IMR-90 (cell line): ENCODE results near the gene CRTC1. TPM values are rescaled to one million over a fixed set of nuclear protein-coding genes. Genes with fewer than 3 reads are reported as not detected.

Experiments
- ATAC-seq: fragments of 200-7000 bp; cut with Tn5 transposase; 2 replicates; pipeline ENCODE4 v1.9.1; 2020; ENCODE audit warnings: low read depth, mild to moderate bottlenecking, moderate library complexity
- BruUV-seq: library from RNA; stranded (reverse); fragments of 400-500 nt; replicated peaks from 2 replicates; lab custom pipeline; 2021; lab: Mats Ljungman, UMichigan
- CTCF ChIA-PET: fragments of 300-600 bp; formaldehyde crosslinking; extraction: SDS; loops from one replicate; lab custom pipeline; 2021; ENCODE audit warnings: antibody characterized with exemption; lab: Yijun Ruan, JAX
- POLR2A ChIA-PET: fragments of 300-600 bp; sonication (Branson Sonifier 250); formaldehyde crosslinking; loops from one replicate; lab custom pipeline; 2022; ENCODE audit warnings: antibody characterized with exemption; ENCODE audit not compliant: unreplicated experiment; lab: Charles Lee
- DNase-seq: peaks from one replicate; pipeline ENCODE4 v3.0.0; 2013
- H2AFZ ChIP-seq: replicated peaks from 2 replicates; pipeline ENCODE3; 2013; ENCODE audit warnings: low read length, mild to moderate bottlenecking; ENCODE audit not compliant: poor library complexity
- H2AK5ac ChIP-seq: 2 replicates; pipeline ENCODE4 v1.6.1; 2013; ENCODE audit warnings: low read depth, low read length, inconsistent platforms
- H2AK9ac ChIP-seq: replicated peaks from 2 replicates; pipeline ENCODE3; 2013; ENCODE audit warnings: mild to moderate bottlenecking, low read depth, low read length, moderate library complexity; ENCODE audit not compliant: poor library complexity
- H2BK120ac ChIP-seq: 2 replicates; pipeline ENCODE4 v1.6.1; 2013; ENCODE audit warnings: low read depth, low read length, inconsistent platforms
- H2BK15ac ChIP-seq: 3 replicates; pipeline ENCODE4 v1.6.1; 2013; ENCODE audit warnings: low read depth, low read length, inconsistent platforms
- H2BK20ac ChIP-seq: 2 replicates; pipeline ENCODE4 v1.6.1; 2013; ENCODE audit warnings: low read depth, mild to moderate bottlenecking, inconsistent platforms, low read length, moderate library complexity
- H2BK5ac ChIP-seq: 2 replicates; pipeline ENCODE4 v1.6.1; 2013; ENCODE audit warnings: mild to moderate bottlenecking, low read depth, low read length, inconsistent platforms; ENCODE audit not compliant: poor library complexity, severe bottlenecking
- H3K14ac ChIP-seq: replicated peaks from 2 replicates; pipeline ENCODE4 v1.6.1; 2013; ENCODE audit warnings: low read depth, low read length, inconsistent platforms
- H3K18ac ChIP-seq: 2 replicates; pipeline ENCODE4 v1.6.1; 2013; ENCODE audit warnings: low read depth, low read length, control low read depth
- H3K23ac ChIP-seq: 2 replicates; pipeline ENCODE4 v1.6.1; 2013; ENCODE audit warnings: low read depth, low read length, inconsistent platforms
- H3K27ac ChIP-seq: 2 replicates; pipeline ENCODE4 v1.5.1; 2013; ENCODE audit warnings: mild to moderate bottlenecking, control low read depth, low read length; ENCODE audit not compliant: insufficient read depth
- H3K27me3 ChIP-seq: 2 replicates; pipeline ENCODE4 v1.6.1; 2013; ENCODE audit warnings: low read length; ENCODE audit not compliant: control insufficient read depth, insufficient read depth
- H3K36me3 ChIP-seq: 2 replicates; pipeline ENCODE4 v1.6.1; 2013; ENCODE audit warnings: low read length, mixed read lengths; ENCODE audit not compliant: control insufficient read depth, insufficient read depth
- H3K4ac ChIP-seq: 2 replicates; pipeline ENCODE4 v1.6.1; 2013; ENCODE audit warnings: low read depth, low read length, inconsistent platforms
- H3K4me1 ChIP-seq: 2 replicates; pipeline ENCODE4 v1.6.1; 2013; ENCODE audit warnings: low read length, mixed read lengths; ENCODE audit not compliant: control insufficient read depth, insufficient read depth
- H3K4me2 ChIP-seq: 2 replicates; pipeline ENCODE4 v1.6.1; 2013; ENCODE audit warnings: low read depth, mild to moderate bottlenecking, control low read depth, low read length, moderate library complexity
- H3K4me3 ChIP-seq: 2 replicates; pipeline ENCODE4 v1.5.1; 2013; ENCODE audit warnings: low read depth, mild to moderate bottlenecking, control low read depth, low read length, moderate library complexity; ENCODE audit not compliant: insufficient read depth
- H3K56ac ChIP-seq: 2 replicates; pipeline ENCODE4 v1.6.1; 2013; ENCODE audit warnings: low read length, inconsistent platforms; ENCODE audit not compliant: insufficient read depth; ENCODE audit errors: extremely low read depth
- H3K79me1 ChIP-seq, 2 experiments: 2 replicates each; pipeline ENCODE4 v1.6.1; 2013; ENCODE audit warnings: low read length in 2 of 2, inconsistent platforms in 1 of 2, low read depth in 1 of 2
- H3K9ac ChIP-seq: 2 replicates; pipeline ENCODE4 v1.6.1; 2013; ENCODE audit warnings: low read depth, low read length, control low read depth
- H3K9me1 ChIP-seq: 2 replicates; pipeline ENCODE4 v1.6.1; 2013; ENCODE audit warnings: low read length, inconsistent platforms; ENCODE audit not compliant: insufficient read depth
- H3K9me3 ChIP-seq: 2 replicates; pipeline ENCODE4 v1.6.1; 2013; ENCODE audit warnings: low read length; ENCODE audit not compliant: control insufficient read depth, insufficient read depth
- H4K20me1 ChIP-seq: 2 replicates; pipeline ENCODE4 v1.6.1; 2013; ENCODE audit warnings: low read length, inconsistent platforms; ENCODE audit not compliant: insufficient read depth
- H4K5ac ChIP-seq: 2 replicates; pipeline ENCODE4 v1.6.1; 2013; ENCODE audit warnings: mild to moderate bottlenecking, low read depth, low read length, control low read depth
- H4K8ac ChIP-seq, 2 experiments: 2 replicates each; pipeline ENCODE4 v1.6.1; 2013; ENCODE audit warnings: low read depth in 2 of 2, low read length in 2 of 2, control low read depth in 1 of 2, inconsistent platforms in 1 of 2
- H4K91ac ChIP-seq: 2 replicates; pipeline ENCODE4 v1.6.1; 2013; ENCODE audit warnings: low read depth, low read length, inconsistent platforms; ENCODE audit not compliant: insufficient read depth
- BHLHE40 ChIP-seq: fragments of 150-350 bp; IDR thresholded peaks from 2 replicates; pipeline ENCODE4 v1.6.1; 2016; ENCODE audit warnings: mild to moderate bottlenecking, low read depth, low read length
- CEBPB ChIP-seq: IDR thresholded peaks from 2 replicates; pipeline ENCODE4 v1.6.1; 2012; ENCODE audit warnings: low read depth, low read length, improper control_type of control experiment
- CHD1 ChIP-seq: IDR thresholded peaks from 2 replicates; pipeline ENCODE4 v1.6.1; 2012; ENCODE audit warnings: low read depth, low read length, improper control_type of control experiment
- FOS ChIP-seq: fragments of 150-350 bp; IDR thresholded peaks from 2 replicates; pipeline ENCODE4 v1.6.1; 2016; ENCODE audit warnings: low read depth, low read length
- MAFK ChIP-seq: IDR thresholded peaks from 2 replicates; pipeline ENCODE4 v1.6.1; 2012; ENCODE audit warnings: low read depth, low read length, improper control_type of control experiment
- MAZ ChIP-seq: IDR thresholded peaks from 2 replicates; pipeline ENCODE4 v1.6.1; 2012; ENCODE audit warnings: low read depth, mild to moderate bottlenecking, low read length, improper control_type of control experiment, moderate library complexity, borderline replicate concordance
- MXI1 ChIP-seq: IDR thresholded peaks from 2 replicates; pipeline ENCODE4 v1.6.1; 2012; ENCODE audit warnings: low read depth, mild to moderate bottlenecking, low read length, moderate library complexity, borderline replicate concordance
- NFE2L2 ChIP-seq: fragments of 150-350 bp; IDR thresholded peaks from 2 replicates; pipeline ENCODE4 v1.6.1; 2016; ENCODE audit warnings: low read depth, mild to moderate bottlenecking, low read length
- POLR2A ChIP-seq: IDR thresholded peaks from 2 replicates; pipeline ENCODE4 v1.6.1; 2012; ENCODE audit warnings: mild to moderate bottlenecking, low read depth, low read length
- RAD21 ChIP-seq: IDR thresholded peaks from 2 replicates; pipeline ENCODE4 v1.6.1; 2012; ENCODE audit warnings: low read length, improper control_type of control experiment
- RCOR1 ChIP-seq: IDR thresholded peaks from 2 replicates; pipeline ENCODE4 v1.6.1; 2012; ENCODE audit warnings: mild to moderate bottlenecking, low read length, improper control_type of control experiment; ENCODE audit not compliant: insufficient replicate concordance
- RFX5 ChIP-seq: IDR thresholded peaks from 2 replicates; pipeline ENCODE4 v1.8.0; 2012; ENCODE audit warnings: low read depth, mild to moderate bottlenecking, low read length, moderate library complexity
- SMC3 ChIP-seq: fragments of 150-350 bp; IDR thresholded peaks from 2 replicates; pipeline ENCODE4 v1.6.1; 2016; ENCODE audit warnings: low read depth, mild to moderate bottlenecking, antibody characterized with exemption, low read length, moderate library complexity
- WGBS, 2 experiments: methylation state at CpG; one replicate each; pipeline versions ENCODE4 v1.1.5 to v1.1.7; 2013; ENCODE audit warnings: missing lambda C conversion rate in 2 of 2; ENCODE audit not compliant: insufficient read length in 1 of 2; ENCODE audit errors: extremely low coverage in 2 of 2; 5-methylcytosine and 5-hydroxymethylcytosine counted together
- dilution Hi-C: fragments of 300-500 bp; cut with HindIII; formaldehyde crosslinking; loops from one replicate; pipeline ENCODE4 v1.14.3; 2018; ENCODE audit warnings: low sequenced_read_pairs; ENCODE audit not compliant: unreplicated experiment
- in situ Hi-C: fragments of 300-500 bp; cut with MboI; formaldehyde crosslinking; loops from 3 replicates; pipeline ENCODE4 v1.14.3; 2019; ENCODE audit warnings: low sequenced_read_pairs, inconsistent platforms, mixed read lengths
- intact Hi-C: fragments of 100-400 bp; cut with micrococcal nuclease; formaldehyde crosslinking; loops from 2 replicates; pipeline ENCODE4 v1.10.0; 2022
- polyA plus RNA-seq, 3 experiments: library from polyadenylated mRNA; depleted of rRNA; stranded (reverse); fragments of >200 nt; gene quantifications; 2 replicates each; pipeline ENCODE4 v1.2.3, GENCODE V29; 2012; ENCODE audit warnings: low replicate concordance in 1 of 3
- total RNA-seq: library from RNA; depleted of rRNA; stranded (reverse); fragments of >200 nt; gene quantifications from 2 replicates; pipeline ENCODE4 v1.2.3, GENCODE V29; 2012
- TF ChIP-seq, protein P1 (sequence below): fragments of 150-350 bp; IDR thresholded peaks from 2 replicates; pipeline ENCODE4 v1.6.1; 2017; ENCODE audit warnings: mild to moderate bottlenecking, antibody characterized with exemption, low read length, low read depth
- TF ChIP-seq, protein P2 (sequence below): fragments of 150-350 bp; IDR thresholded peaks from 2 replicates; pipeline ENCODE4 v1.6.1; 2016; ENCODE audit warnings: low read depth, mild to moderate bottlenecking, low read length, moderate library complexity, borderline replicate concordance
- TF ChIP-seq, protein P3 (sequence below): conservative IDR thresholded peaks from 2 replicates; pipeline ENCODE4 v1.5.1; 2012; ENCODE audit warnings: mild to moderate bottlenecking, low read depth, low read length, improper control_type of control experiment

Gene CRTC1
- total and polyA plus RNA-seq, 2 of the 4 experiments (the other 2 are of a cell fraction), result 0.18 to 5.7 TPM

DNA sequence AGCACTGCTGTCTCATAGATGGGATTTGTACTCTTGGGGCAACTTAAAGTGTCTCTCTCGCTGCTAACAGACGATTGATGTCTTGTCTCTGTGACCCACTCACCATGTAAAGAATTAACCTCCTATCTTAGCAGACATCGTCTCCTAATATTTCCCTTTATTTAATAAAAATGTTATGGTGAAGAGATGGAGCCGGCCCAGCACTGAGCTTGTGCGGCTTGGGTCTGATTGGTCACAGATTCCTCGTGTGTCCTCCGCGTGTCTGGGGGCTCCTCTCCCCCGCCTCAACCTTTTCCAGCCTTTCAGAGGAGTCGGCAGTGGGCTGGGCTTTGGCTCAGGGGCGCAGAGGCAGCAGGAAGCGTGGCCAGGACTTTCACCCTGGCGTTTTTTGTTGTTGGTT lies 13.2 kb upstream of the CRTC1 start:
- H3K9me3 ChIP-seq, result 0 out of 2 replicates have a peak, but pooled peaks cover 2% of the 10 kb centered on the region
- H2AFZ ChIP-seq, result no peak overlapping the region
- peaks cover 13% of the 10 kb centered on the region for H3K4me1 ChIP-seq
- intact Hi-C loops (loop anchor here (10.0 kb wide), 2 partner anchors 174 to 216 kb away; no protein-coding TSS in a partner anchor), in situ Hi-C loops (no loop called here), dilution Hi-C loops (no loop called here)
- H3K56ac ChIP-seq, result no peak overlapping the region
- no peaks in the 10 kb centered on the region for H3K9me1 ChIP-seq
- H3K36me3 ChIP-seq, result peaks cover 21% of the 10 kb centered on the region
- no peak overlapping the region for H3K4me2 ChIP-seq
- peaks cover 3% of the 10 kb centered on the region; the same call in 1 of the 2 replicates for H4K20me1 ChIP-seq
- H3K9ac ChIP-seq, result no peak overlapping the region
- H2AK5ac ChIP-seq, result no peak overlapping the region
- no peak overlapping the region for H3K18ac ChIP-seq
- H4K8ac ChIP-seq, result no peak overlapping the region
- no peak overlapping the region for H4K91ac ChIP-seq
- no peak overlapping the region for H2BK15ac ChIP-seq
- H2AK9ac ChIP-seq, result peak overlapping the region; percentile 44
- no TSS peak for BruUV-seq
- 60% methylated on average over 1 of the region's 13 CpGs; no CpG with 5 or more reads in 1 of the 2 experiments for WGBS, 2 experiments
- peaks cover 0 to 5% of the 10 kb centered on the region in 2 experiments; a peak in 2 of 4 replicates for H3K79me1 ChIP-seq
- ChIA-PET CTCF (no interaction called here), POLR2A (no interaction called here)
- no peak for TF ChIP-seq BHLHE40
- TF ChIP-seq MAZ, result no peak
- no peak for TF ChIP-seq RFX5
- TF ChIP-seq, protein P1, sequence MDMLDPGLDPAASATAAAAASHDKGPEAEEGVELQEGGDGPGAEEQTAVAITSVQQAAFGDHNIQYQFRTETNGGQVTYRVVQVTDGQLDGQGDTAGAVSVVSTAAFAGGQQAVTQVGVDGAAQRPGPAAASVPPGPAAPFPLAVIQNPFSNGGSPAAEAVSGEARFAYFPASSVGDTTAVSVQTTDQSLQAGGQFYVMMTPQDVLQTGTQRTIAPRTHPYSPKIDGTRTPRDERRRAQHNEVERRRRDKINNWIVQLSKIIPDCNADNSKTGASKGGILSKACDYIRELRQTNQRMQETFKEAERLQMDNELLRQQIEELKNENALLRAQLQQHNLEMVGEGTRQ, result no peak
- no peak for TF ChIP-seq POLR2A
- no peak for TF ChIP-seq MAFK
- no peak for TF ChIP-seq CEBPB
- no peak for TF ChIP-seq SMC3
- no peak for TF ChIP-seq FOS
- TF ChIP-seq, protein P2, sequence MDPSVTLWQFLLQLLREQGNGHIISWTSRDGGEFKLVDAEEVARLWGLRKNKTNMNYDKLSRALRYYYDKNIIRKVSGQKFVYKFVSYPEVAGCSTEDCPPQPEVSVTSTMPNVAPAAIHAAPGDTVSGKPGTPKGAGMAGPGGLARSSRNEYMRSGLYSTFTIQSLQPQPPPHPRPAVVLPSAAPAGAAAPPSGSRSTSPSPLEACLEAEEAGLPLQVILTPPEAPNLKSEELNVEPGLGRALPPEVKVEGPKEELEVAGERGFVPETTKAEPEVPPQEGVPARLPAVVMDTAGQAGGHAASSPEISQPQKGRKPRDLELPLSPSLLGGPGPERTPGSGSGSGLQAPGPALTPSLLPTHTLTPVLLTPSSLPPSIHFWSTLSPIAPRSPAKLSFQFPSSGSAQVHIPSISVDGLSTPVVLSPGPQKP, result no peak
- no peak for TF ChIP-seq NFE2L2
- TF ChIP-seq CHD1, result no peak
- no peak for TF ChIP-seq RAD21
- no peak for TF ChIP-seq RCOR1
- no peak for TF ChIP-seq MXI1
- TF ChIP-seq, protein P3, sequence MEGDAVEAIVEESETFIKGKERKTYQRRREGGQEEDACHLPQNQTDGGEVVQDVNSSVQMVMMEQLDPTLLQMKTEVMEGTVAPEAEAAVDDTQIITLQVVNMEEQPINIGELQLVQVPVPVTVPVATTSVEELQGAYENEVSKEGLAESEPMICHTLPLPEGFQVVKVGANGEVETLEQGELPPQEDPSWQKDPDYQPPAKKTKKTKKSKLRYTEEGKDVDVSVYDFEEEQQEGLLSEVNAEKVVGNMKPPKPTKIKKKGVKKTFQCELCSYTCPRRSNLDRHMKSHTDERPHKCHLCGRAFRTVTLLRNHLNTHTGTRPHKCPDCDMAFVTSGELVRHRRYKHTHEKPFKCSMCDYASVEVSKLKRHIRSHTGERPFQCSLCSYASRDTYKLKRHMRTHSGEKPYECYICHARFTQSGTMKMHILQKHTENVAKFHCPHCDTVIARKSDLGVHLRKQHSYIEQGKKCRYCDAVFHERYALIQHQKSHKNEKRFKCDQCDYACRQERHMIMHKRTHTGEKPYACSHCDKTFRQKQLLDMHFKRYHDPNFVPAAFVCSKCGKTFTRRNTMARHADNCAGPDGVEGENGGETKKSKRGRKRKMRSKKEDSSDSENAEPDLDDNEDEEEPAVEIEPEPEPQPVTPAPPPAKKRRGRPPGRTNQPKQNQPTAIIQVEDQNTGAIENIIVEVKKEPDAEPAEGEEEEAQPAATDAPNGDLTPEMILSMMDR, result no peak
- H2BK120ac ChIP-seq, result no peak overlapping the region
- H3K4ac ChIP-seq, result no peak overlapping the region
- no peak overlapping the region for H3K27ac ChIP-seq
- H4K5ac ChIP-seq, result no peak overlapping the region
- no peaks in the 10 kb centered on the region for H3K27me3 ChIP-seq
- no peak overlapping the region for H3K4me3 ChIP-seq
- ATAC-seq (no peak), DNase-seq (no peak)
- no peak overlapping the region for H2BK20ac ChIP-seq
- no peak overlapping the region for H3K14ac ChIP-seq
- no peak overlapping the region for H3K23ac ChIP-seq
- no peak overlapping the region for H2BK5ac ChIP-seq
